OCI-LY1 (cell line): Measurements from ENCODE around the gene ZNF175.

Experiments
- H2AFZ ChIP-seq: fragments of 200-600 bp; sonication (generic), shearing (Covaris generic); 2 replicates; pipeline ENCODE4 v1.6.0; 2014; ENCODE audit warnings: antibody characterized with exemption, mild to moderate bottlenecking, low read length
- H3F3A ChIP-seq: fragments of 200-600 bp; sonication (generic), shearing (Covaris generic); 2 replicates; pipeline ENCODE4 v1.6.0; 2014; ENCODE audit warnings: mild to moderate bottlenecking, antibody characterized with exemption, low read length, moderate library complexity; ENCODE audit not compliant: insufficient read depth
- H3K27ac ChIP-seq: fragments of 200-600 bp; sonication (generic); 2 replicates; pipeline ENCODE4 v1.5.1; 2014; ENCODE audit warnings: low read length, mixed run types, mild to moderate bottlenecking, low read depth; ENCODE audit not compliant: poor library complexity, severe bottlenecking
- H3K27me3 ChIP-seq: fragments of 200-600 bp; sonication (generic); 2 replicates; pipeline ENCODE4 v1.6.0; 2014; ENCODE audit warnings: antibody characterized with exemption, mild to moderate bottlenecking, low read length, moderate library complexity; ENCODE audit not compliant: insufficient read depth
- H3K36me3 ChIP-seq: fragments of 200-600 bp; sonication (generic); 2 replicates; pipeline ENCODE4 v1.6.1; 2014; ENCODE audit warnings: mild to moderate bottlenecking, antibody characterized with exemption, low read length, moderate library complexity, mixed read lengths; ENCODE audit not compliant: insufficient read depth
- H3K4me1 ChIP-seq: fragments of 200-600 bp; sonication (generic); 2 replicates; pipeline ENCODE4 v1.5.1; 2014; ENCODE audit warnings: mild to moderate bottlenecking, low read length, moderate library complexity; ENCODE audit not compliant: insufficient read depth, severe bottlenecking
- H3K4me2 ChIP-seq: fragments of 200-600 bp; sonication (generic), shearing (Covaris generic); 2 replicates; pipeline ENCODE4 v1.6.1; 2014; ENCODE audit warnings: low read length
- H3K4me3 ChIP-seq: fragments of 200-600 bp; sonication (generic); 2 replicates; pipeline ENCODE4 v1.5.1; 2014; ENCODE audit warnings: low read length, low read depth, mild to moderate bottlenecking, mixed read lengths; ENCODE audit not compliant: poor library complexity, severe bottlenecking
- H3K79me2 ChIP-seq: fragments of 200-600 bp; shearing (Covaris generic); 2 replicates; pipeline ENCODE4 v1.6.1; 2016; ENCODE audit warnings: mixed run types, low read length, mixed read lengths; ENCODE audit not compliant: insufficient read depth
- H3K9ac ChIP-seq: fragments of 200-600 bp; sonication (generic), shearing (Covaris generic); 2 replicates; pipeline ENCODE4 v1.6.1; 2014; ENCODE audit warnings: mild to moderate bottlenecking, low read length, mixed read lengths
- H3K9me2 ChIP-seq: fragments of 200-600 bp; sonication (generic), shearing (Covaris generic); 2 replicates; pipeline ENCODE4 v1.6.1; 2014; ENCODE audit warnings: low read depth, mild to moderate bottlenecking, low read length, mixed read lengths
- H3K9me3 ChIP-seq: fragments of 200-600 bp; shearing (Covaris generic); 2 replicates; pipeline ENCODE4 v1.6.1; 2014; ENCODE audit warnings: low read length, mixed read lengths
- H4K20me1 ChIP-seq: fragments of 200-600 bp; sonication (generic), shearing (Covaris generic); 2 replicates; pipeline ENCODE4 v1.6.0; 2016; ENCODE audit warnings: mild to moderate bottlenecking, low read length; ENCODE audit not compliant: insufficient read depth
- CTCF ChIP-seq: fragments of 200-600 bp; sonication (generic), shearing (Covaris generic); IDR thresholded peaks from 2 replicates; pipeline ENCODE4 v1.5.1; 2017; ENCODE audit warnings: mild to moderate bottlenecking, antibody characterized with exemption, low read length, moderate library complexity, mixed read lengths
- EZH2 ChIP-seq: fragments of 200-600 bp; sonication (generic), shearing (Covaris generic); IDR thresholded peaks from 2 replicates; pipeline ENCODE4 v1.8.0; 2017; ENCODE audit warnings: borderline replicate concordance, mixed run types, mild to moderate bottlenecking, antibody characterized with exemption, low read length, moderate library complexity, mixed read lengths

ZNF175 gene

DNA sequence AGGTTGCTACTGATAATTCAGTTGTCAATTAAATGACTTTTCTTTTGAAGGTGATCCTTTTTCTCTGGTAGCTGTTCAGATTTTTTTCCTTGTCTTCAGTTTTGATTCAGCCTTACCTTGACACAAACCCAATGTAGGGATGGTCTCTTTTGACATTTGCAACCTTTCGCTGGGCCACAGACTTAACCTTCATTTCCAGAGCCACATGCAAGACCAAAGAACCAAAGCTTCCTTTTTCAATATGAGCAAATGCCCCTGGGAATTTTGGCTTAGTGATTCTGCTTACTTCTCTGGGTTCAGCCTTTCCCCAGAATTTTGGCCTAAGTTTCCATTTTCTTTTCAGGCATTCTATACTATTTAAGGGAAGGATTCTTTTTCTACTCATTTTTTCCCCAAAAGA, 39.5 kb downstream of the ZNF175 start:
- Histone ChIP-seq H3K4me1 (peaks cover 27% of the 10 kb centered on the region), H3F3A (peaks cover 5% of the 10 kb centered on the region)

GRCh38 chr19:51614789-51615188, 43.7 kb downstream of the ZNF175 start:
- 0 out of 2 replicates have a peak, but pooled peaks cover 4% of the 10 kb centered on the region for H3K9me3 ChIP-seq
- no peaks in the 10 kb centered on the region for H3F3A ChIP-seq
- no peak overlapping the region for H3K27ac ChIP-seq
- H3K9me2 ChIP-seq = no peaks in the 10 kb centered on the region
- H3K27me3 ChIP-seq = no peaks in the 10 kb centered on the region
- no peak overlapping the region for H3K9ac ChIP-seq
- no peak overlapping the region for H3K4me3 ChIP-seq
- no peaks in the 10 kb centered on the region for H3K4me1 ChIP-seq
- no peaks in the 10 kb centered on the region; the same call in 1 of the 2 replicates for H3K36me3 ChIP-seq
- H3K4me2 ChIP-seq = no peak overlapping the region
- no peak overlapping the region for H2AFZ ChIP-seq
- no peaks in the 10 kb centered on the region for H3K79me2 ChIP-seq
- no peak for TF ChIP-seq EZH2
- H4K20me1 ChIP-seq = no peaks in the 10 kb centered on the region

More for the DNA sequence above, 39.5 kb downstream of the ZNF175 start:
- 0 out of 2 replicates have a peak, but pooled peaks cover 4% of the 10 kb centered on the region for H3K9me3 ChIP-seq
- H3K27ac ChIP-seq = no peak overlapping the region
- TF ChIP-seq EZH2 (no peak), CTCF (no peak)
- H3K27me3 ChIP-seq = no peaks in the 10 kb centered on the region
- no peaks in the 10 kb centered on the region; the same call in 1 of the 2 replicates for H3K36me3 ChIP-seq
- H3K9me2 ChIP-seq = no peaks in the 10 kb centered on the region
- no peak overlapping the region for H3K9ac ChIP-seq
- no peak overlapping the region for H3K4me3 ChIP-seq
- H2AFZ ChIP-seq = no peak overlapping the region
- H3K79me2 ChIP-seq = no peaks in the 10 kb centered on the region
- no peaks in the 10 kb centered on the region for H4K20me1 ChIP-seq
- no peak overlapping the region for H3K4me2 ChIP-seq

DNA sequence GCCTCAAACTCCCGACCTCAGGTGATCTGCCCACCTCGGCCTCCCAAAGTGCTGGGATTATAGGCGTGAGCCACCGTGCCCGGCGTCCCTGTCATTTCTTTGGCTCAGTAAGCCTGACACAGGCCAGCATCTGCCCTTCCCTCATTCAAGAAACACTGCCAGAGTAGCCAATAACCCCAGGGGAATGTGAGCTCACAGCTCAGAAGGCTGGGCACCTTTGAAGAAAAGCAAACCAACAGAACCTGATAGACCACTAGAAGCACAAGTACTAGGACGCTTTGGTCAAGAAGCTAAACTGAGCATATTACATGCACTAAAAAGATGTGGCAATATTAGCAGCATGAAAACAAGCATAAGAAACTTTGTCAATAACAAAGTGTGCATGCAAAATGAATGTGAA, 44.9 kb downstream of the ZNF175 start:
- Histone ChIP-seq H3F3A (no peaks in the 10 kb centered on the region), H3K9me3 (0 out of 2 replicates have a peak, but pooled peaks cover 4% of the 10 kb centered on the region), H3K79me2 (no peaks in the 10 kb centered on the region), H3K9ac (no peak overlapping the region), H3K4me1 (no peaks in the 10 kb centered on the region), H3K9me2 (no peaks in the 10 kb centered on the region), H2AFZ (no peak overlapping the region), H3K27me3 (no peaks in the 10 kb centered on the region), H3K36me3 (no peaks in the 10 kb centered on the region), H3K4me3 (no peak overlapping the region), H3K4me2 (no peak overlapping the region), H3K27ac (no peak overlapping the region), H4K20me1 (no peaks in the 10 kb centered on the region)
- no peak for TF ChIP-seq EZH2
- TF ChIP-seq CTCF = no peak

DNA sequence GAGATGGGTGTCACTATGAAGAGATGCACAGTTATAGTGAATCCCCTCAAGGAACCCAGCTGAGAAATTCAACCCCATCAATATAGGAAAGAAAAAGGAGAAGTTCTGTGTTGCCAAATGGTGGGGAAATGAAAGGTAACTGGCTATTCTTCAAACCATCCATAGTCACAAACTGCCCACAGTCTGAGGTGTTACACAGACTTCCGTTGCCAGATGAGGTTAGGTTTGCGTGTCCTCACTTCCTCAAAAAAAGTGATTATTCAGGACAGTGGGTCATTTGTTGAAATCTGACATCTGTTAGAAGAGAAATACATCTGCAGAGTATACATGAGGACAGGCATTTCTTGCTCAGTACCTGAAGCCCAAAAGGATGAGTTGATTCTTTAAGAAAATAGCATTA, 50.1 kb downstream of the ZNF175 start:
- no peaks in the 10 kb centered on the region for H3K36me3 ChIP-seq
- H3K4me3 ChIP-seq = no peak overlapping the region
- H3K9me2 ChIP-seq = no peaks in the 10 kb centered on the region
- no peaks in the 10 kb centered on the region for H3K4me1 ChIP-seq
- no peak overlapping the region for H3K27ac ChIP-seq
- no peaks in the 10 kb centered on the region for H3K27me3 ChIP-seq
- no peaks in the 10 kb centered on the region for H4K20me1 ChIP-seq
- no peaks in the 10 kb centered on the region for H3K79me2 ChIP-seq
- no peaks in the 10 kb centered on the region for H3F3A ChIP-seq
- H2AFZ ChIP-seq = no peak overlapping the region
- H3K9ac ChIP-seq = no peak overlapping the region
- TF ChIP-seq EZH2 = no peak
- TF ChIP-seq CTCF = no peak
- no peaks in the 10 kb centered on the region for H3K9me3 ChIP-seq
- H3K4me2 ChIP-seq = no peak overlapping the region
